Stimulated activated CD8-positive, alpha-beta memory T cell treated with anti-CD3 and anti-CD28 coated beads, Interleukin-7, amount 100 ng/mL, for 1 hour (primary cell): ENCODE measurements around the gene TRIM27.
"Not testable (repeated sequence)": the region's sequence is repeated elsewhere in the genome, so short reads cannot be mapped to it uniquely, and the experiment has no call there.

Experiments
- DNase-seq, 2 donors: peaks; one replicate each; pipeline ENCODE4 v3.0.0-alpha.2; 2020; ENCODE audit warnings: low read depth in 2 of 2

Gene TRIM27

GRCh38 chr6:28864326-28864923, 59.4 kb downstream of the TRIM27 start:
- DNase-seq, result no peak

- peak; percentile 77 to 80 for DNase-seq
These were observed 60.0 kb downstream of the TRIM27 start for GRCh38 chr6:28863604-28864325.

GRCh38 chr6:28862077-28862476, 61.7 kb downstream of the TRIM27 start:
- no peak for DNase-seq

GRCh38 chr6:28861339-28861738, 62.4 kb downstream of the TRIM27 start:
- no peak for DNase-seq

GRCh38 chr6:28860581-28860980, 63.2 kb downstream of the TRIM27 start:
- no peak for DNase-seq

- DNase-seq, result no peak
These were observed 64.8 kb downstream of the TRIM27 start for GRCh38 chr6:28858963-28859362.

- no peak for DNase-seq
These were observed 67.2 kb downstream of the TRIM27 start for GRCh38 chr6:28856620-28857005.

GRCh38 chr6:28854405-28854804, 69.4 kb downstream of the TRIM27 start:
- not testable (repeated sequence) for DNase-seq
